GM19467 (cell line): ENCODE data around the gene LINGO3.

ENCODE experiments used
- ATAC-seq: cut with Tn5 transposase; IDR thresholded peaks from one replicate; pipeline ENCODE4 v1.9.1; 2021; ENCODE audit warnings: mild to moderate bottlenecking, moderate library complexity; ENCODE audit not compliant: unreplicated experiment

Gene LINGO3

GRCh38 chr19:2339644-2340310, 31.8 kb upstream of the LINGO3 start:
- no peak for ATAC-seq

DNA sequence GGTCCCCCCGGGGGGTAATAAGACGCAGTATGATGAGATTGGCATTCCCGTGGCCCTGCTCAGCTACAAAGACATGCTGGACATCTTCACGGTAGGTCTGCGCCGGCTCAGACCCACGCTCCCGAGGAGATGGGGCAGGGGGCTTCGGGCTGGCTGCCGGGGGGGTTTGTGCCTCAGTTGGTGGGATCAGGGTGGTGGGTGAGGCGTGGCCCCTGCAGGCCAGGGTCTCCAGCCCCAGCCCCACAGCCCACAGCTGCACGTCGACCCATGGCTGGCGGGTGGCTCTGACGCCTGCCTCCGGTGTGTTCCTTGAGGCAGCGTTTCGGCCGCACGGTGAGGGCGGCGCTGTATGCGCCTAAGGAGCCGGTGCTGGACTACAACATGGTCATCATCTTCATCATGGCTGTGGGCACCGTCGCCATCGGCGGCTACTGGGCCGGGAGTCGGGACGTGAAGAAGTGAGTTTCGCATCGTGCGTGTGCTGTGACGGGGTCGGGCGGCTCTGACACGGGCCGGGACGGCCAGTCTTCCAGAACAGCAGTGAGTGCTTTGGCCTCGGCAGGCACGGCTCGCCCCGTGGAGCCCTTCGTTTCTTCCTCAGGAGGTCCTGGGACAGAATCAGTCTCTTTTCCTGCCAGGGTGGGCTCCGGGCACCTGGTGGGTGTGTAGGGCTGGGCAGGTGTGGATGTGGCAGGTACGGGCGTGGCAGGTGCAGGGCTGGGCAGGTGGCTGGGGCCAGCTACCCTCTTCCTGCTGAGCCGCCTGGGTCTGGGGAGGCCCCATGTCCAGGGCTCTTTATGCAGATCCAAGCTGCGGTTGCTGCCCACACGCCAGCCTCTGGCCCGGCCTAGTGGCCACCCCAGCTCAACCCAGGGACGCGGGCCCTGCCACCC, 31.0 kb upstream of the LINGO3 start:
- no peak for ATAC-seq

GRCh38 chr19:2338055-2338615, 30.2 kb upstream of the LINGO3 start:
- no peak for ATAC-seq

DNA sequence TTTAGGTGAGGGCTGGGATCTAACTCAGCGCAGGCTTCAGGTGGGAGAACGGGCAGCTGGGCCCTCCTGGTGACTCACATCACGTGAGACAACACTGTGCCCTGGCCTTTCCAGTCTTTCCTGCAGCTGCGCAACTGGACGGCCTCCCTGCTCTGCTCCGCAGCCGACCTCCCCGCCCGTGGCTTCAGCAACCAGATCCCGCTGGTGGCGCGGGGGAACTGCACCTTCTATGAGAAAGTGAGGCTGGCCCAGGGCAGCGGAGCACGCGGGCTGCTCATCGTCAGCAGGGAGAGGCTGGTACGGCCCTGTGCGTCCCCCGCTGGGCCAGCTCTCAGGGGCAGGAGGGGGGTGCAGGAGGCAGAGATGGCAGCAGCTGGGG, 29.4 kb upstream of the LINGO3 start:
- ATAC-seq, result no peak

- ATAC-seq, result no peak
Observed at GRCh38 chr19:2336528-2337328, 28.8 kb upstream of the LINGO3 start.

DNA sequence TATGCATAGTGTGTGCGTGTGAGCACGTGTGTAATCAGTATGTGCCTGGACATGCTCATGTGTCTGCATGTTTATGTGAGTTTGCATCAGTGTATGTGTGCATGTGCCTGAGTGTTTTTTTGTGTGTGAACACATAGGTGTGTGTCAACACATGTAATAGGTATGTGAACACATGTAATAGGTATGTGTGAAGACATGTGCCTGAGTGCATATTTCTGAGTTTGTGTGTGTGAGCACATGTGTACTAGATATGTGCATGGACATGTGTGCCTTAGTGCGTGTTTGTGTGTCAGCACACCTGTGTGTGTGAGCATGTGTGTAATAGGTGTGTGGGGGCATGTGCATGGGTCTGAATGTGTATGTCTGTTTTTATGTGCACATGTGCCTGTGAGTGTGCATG, 27.9 kb upstream of the LINGO3 start:
- no peak for ATAC-seq

DNA sequence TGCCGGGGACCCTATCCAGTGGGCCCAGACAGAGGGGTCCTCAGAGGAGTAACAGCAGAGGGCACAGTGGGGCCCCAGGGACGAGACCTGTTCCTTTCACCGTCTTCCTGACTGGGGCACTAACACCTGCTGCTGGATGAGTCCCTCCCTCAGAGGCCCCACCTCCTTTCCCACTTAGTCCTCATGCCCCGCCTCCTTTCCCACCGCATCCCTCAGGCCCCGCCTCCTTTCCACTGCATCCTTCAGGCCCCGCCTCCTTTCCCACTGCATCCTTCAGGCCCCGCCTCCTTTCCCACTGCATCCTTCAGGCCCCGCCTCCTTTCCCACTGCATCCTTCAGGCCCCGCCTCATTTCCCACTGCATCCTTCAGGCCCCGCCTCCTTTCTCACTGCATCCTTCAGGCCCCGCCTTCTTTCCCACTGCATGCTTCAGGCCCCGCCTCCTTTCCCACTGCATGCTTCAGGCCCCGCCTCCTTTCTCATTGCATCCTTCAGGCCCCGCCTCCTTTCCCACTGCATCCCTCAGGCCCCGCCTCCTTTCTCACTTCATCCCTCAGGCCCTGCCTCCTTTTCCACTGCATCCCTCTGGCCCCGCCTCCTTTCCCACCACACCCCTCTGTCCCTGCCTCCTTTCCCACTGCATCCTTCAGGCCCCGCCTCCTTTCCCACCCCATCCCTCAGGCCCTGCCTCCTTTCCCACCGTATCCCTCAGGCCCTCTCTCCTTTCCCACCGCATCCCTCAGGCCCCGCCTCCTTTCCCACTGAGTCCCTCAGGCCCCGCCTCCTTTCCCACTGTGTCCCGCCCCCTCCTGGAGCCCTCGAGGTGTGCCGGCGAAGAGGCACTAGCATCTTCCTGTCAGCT, 27.3 kb upstream of the LINGO3 start:
- no peak for ATAC-seq

DNA sequence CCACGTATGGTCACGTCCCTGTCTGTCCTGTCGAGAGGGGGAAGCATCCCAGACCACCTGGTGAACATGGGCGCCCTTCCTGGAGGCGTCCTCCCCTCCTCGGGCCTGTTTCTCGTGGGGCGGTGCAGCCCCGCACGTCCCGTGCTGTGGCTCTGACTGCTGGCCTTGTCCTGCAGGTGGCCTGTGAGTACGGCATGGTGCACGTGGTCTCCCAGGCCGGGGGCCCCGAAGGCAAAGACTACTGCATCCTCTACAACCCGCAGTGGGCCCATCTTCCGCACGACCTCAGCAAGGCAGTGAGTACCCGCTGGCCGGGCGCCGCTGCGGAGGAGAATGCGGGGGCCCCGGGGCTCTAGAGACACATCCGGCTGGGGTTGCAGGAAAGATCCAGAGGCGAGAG, 26.5 kb upstream of the LINGO3 start:
- no peak for ATAC-seq

DNA sequence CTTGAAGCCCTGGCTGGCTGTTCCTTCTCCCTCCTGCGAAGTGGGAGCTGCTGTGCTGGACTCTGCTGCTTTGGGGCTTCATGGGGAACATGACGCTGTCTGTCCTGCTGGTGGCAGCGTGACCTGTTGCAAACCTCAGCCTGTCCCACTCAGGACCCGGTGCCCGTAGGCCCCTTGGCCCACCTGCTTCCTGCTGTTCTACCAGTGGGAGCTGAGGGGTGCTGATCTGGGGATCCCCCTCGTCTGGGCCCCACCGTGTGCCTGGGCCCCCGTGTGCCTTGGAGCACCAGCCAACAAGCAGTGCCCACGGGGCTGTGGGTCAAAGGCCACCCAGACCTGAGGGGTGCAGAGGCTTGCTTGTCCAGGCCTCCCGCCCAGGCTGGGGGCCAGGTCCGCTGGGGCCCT, 25.9 kb upstream of the LINGO3 start:
- no peak for ATAC-seq

- ATAC-seq, result no peak
Observed at GRCh38 chr19:2333027-2333806, 25.3 kb upstream of the LINGO3 start.

- ATAC-seq, result no peak
Observed at GRCh38 chr19:2332341-2333026, 24.5 kb upstream of the LINGO3 start.

DNA sequence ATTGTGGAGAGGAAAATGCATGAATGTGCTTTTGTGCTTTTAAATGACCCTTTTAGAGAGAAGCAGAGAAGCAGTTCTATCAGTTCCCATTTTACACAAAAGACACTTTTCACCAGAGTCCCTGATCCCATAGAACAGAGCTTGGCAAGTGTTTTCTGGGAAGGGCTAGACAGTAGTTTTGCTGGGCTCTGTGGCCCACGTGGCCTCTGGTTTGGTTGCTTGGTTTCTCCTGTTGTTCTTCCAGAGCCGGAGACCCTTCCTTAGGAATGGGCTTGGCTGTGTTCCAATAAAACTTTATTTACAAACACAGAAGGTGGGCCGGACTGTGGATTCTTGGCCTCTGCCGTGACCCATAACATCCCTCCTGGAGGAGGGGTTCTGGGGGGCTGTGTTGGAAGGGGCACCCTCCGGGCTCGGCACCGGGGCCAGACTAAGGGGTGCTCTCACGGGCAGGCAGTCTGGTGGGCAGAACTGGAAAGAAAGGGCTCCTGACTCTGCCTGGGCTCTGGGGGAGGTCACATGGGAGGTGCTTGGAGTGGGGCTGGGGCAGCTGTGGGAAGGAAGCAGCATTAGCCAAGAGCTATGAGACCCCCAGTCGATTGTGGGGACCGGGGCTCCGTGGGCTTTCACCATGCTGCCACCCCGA, 23.8 kb upstream of the LINGO3 start:
- no peak for ATAC-seq

- no peak for ATAC-seq
Observed at GRCh38 chr19:2330632-2331284, 22.8 kb upstream of the LINGO3 start.

DNA sequence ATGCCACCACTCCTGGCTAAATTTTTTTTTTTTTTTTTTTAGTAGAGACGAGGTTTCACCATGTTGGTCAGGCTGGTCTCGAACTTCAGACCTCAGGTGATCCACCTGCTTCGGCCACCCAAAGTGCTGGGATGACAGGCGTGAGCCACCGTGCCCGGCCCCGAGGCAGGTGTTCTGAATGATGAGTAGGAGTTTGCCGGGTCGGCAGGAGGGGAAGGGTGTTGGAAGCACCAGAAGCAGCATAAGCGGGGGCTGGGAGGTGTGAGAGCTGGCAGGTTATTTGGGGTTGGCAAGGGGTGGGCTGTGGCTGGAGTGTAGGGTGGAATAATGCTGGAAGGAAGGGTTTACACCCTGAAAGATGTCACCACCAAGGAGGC, 22.3 kb upstream of the LINGO3 start:
- ATAC-seq, result no peak

GRCh38 chr19:2329501-2329916, 21.6 kb upstream of the LINGO3 start:
- no peak for ATAC-seq

GRCh38 chr19:2329149-2329478, 21.2 kb upstream of the LINGO3 start:
- no peak for ATAC-seq

DNA sequence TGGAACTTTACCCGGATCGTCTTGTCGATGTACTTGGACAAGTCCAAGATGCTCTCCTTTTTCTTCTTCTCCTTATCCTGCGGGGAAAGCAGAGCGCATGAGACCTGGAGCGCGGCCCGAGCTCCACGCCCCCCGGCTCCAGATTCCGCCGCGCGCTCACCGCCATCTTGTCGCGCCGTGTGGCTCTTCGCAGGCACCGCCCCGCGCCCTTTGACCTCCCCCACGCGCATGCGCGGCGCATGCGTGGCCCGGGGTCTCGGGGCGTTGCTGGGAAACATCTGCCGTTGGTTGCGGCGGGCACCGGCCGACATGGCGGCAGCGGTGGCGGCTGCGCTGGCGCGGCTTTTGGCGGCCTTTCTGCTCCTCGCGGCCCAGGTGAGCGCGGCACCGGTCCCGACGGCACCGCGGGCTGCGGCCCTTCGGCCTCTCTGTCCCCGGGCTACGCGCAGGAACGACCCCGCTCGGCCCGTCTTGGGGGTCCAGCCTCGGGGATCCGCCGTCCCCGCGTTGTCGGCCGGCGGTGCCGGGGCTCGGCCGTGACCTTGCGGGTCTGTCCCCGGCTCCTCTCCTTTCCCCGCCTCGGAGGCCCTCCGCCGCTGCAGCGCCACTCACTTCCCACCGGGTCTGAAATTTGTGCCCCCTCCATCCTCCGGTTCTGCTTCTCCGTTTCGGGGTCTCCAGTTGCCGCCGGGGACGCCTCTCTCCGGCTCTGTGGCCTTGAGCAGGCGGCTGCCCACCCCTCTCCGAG, 20.6 kb upstream of the LINGO3 start, which contains the start of the genes LSM7 and SPPL2B:
TSS of gene LSM7 (minus strand) at position 186 of the 748 bp plus-strand sequence. CDS start at position 166, 20 bp downstream.
TSS of gene SPPL2B (plus strand) at position 284 of the 748 bp plus-strand sequence. CDS start at position 310, 26 bp downstream.
- peak; percentile 55 for ATAC-seq
